Smooth muscle cell (in vitro differentiated cells): ENCODE data around the gene CPPED1. TPM values are rescaled to one million over a fixed set of nuclear protein-coding genes. Genes with fewer than 3 reads are reported as not detected.

Source experiments
- DNase-seq: peaks from one replicate; lab custom pipeline; 2025; ENCODE audit not compliant: unreplicated experiment; lab: John Stamatoyannopoulos, UW
- H2AFZ ChIP-seq: fragments of 200-600 bp; sonication (generic); 2 replicates; pipeline ENCODE4 v1.6.0; 2016; ENCODE audit warnings: antibody characterized with exemption, low read depth, mild to moderate bottlenecking
- H3F3A ChIP-seq: fragments of 200-600 bp; sonication (generic); 2 replicates; pipeline ENCODE4 v1.6.0; 2017; ENCODE audit warnings: antibody characterized with exemption, low read depth
- H3K27ac ChIP-seq: fragments of 200-600 bp; sonication (generic); 2 replicates; pipeline ENCODE4 v1.5.1; 2016; ENCODE audit warnings: low read depth, mild to moderate bottlenecking
- H3K27me3 ChIP-seq: fragments of 200-600 bp; sonication (generic); 2 replicates; pipeline ENCODE4 v1.6.1; 2016; ENCODE audit warnings: low read depth, mild to moderate bottlenecking
- H3K36me3 ChIP-seq: fragments of 200-600 bp; sonication (generic); 2 replicates; pipeline ENCODE4 v1.5.1; 2016; ENCODE audit warnings: low read depth
- H3K4me1 ChIP-seq: fragments of 200-600 bp; sonication (generic); 2 replicates; pipeline ENCODE4 v1.5.1; 2016; ENCODE audit warnings: low read depth
- H3K4me2 ChIP-seq: fragments of 200-600 bp; sonication (generic); 2 replicates; pipeline ENCODE4 v1.6.0; 2016; ENCODE audit warnings: mild to moderate bottlenecking
- H3K4me3 ChIP-seq: fragments of 200-600 bp; sonication (generic); 2 replicates; pipeline ENCODE4 v1.5.1; 2016; ENCODE audit warnings: mild to moderate bottlenecking
- H3K79me2 ChIP-seq: fragments of 200-600 bp; sonication (generic); 2 replicates; pipeline ENCODE4 v1.6.0; 2016; ENCODE audit warnings: low read depth, mild to moderate bottlenecking
- H3K9ac ChIP-seq: fragments of 200-600 bp; sonication (generic); 2 replicates; pipeline ENCODE4 v1.6.0; 2016; ENCODE audit warnings: low read depth
- H3K9me3 ChIP-seq: fragments of 200-600 bp; sonication (generic); replicated peaks from 2 replicates; pipeline ENCODE4 v1.5.1; 2016; ENCODE audit warnings: low read depth
- H4K20me1 ChIP-seq: fragments of 200-600 bp; sonication (generic); 2 replicates; pipeline ENCODE4 v1.6.0; 2016; ENCODE audit warnings: low read depth
- whole genome bisulfite sequencing: methylation state at CpG from one replicate; pipeline ENCODE4 v1.1.7; 2016; ENCODE audit warnings: low lambda C conversion rate; 5-methylcytosine and 5-hydroxymethylcytosine counted together
- polyA plus RNA-seq: library from polyadenylated mRNA; unstranded; fragments of >200 nt; fragmentation: Nextera tagmentation; extraction: Ambion mirVana; gene quantifications from 2 replicates; pipeline ENCODE4 v1.2.1, GENCODE V29; 2016
- total RNA-seq: library from RNA; depleted of rRNA; stranded (reverse); fragments of >200 nt; gene quantifications from 2 replicates; pipeline ENCODE4 v1.2.3, GENCODE V29; 2014
- TF ChIP-seq, protein P1 (sequence below): fragments of 200-600 bp; sonication (generic); IDR thresholded peaks from 2 replicates; pipeline ENCODE4 v1.5.1; 2017; ENCODE audit warnings: borderline replicate concordance, mild to moderate bottlenecking, antibody characterized with exemption; ENCODE audit not compliant: insufficient read depth, poor library complexity, severe bottlenecking

The CPPED1 gene
- total and polyA plus RNA-seq, 2 experiments from 2014 or later: 17.2 to 20.9 TPM

DNA sequence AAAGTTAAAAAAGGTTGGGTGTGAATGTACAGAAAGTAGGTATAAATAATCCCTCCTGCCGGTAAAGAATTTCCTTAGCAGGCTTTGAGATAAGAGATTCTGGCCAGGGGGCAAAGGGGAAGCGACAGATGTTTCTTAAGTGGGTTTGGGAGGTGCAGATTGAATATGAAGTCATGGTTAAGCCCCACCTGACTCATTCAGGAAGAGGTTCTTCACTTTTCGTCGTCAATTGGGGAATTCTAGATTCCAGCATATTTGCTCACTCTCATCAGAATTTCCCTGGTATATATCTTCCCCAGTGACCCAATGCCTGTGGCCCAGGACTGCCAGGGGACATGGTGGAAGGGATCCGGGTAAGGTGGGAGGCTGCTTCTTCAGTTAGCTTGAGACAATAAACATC lies 127.8 kb downstream of the CPPED1 start:
- Histone ChIP-seq H3K79me2 (no peaks in the 10 kb centered on the region), H3K9me3 (no peaks in the 10 kb centered on the region), H4K20me1 (no peaks in the 10 kb centered on the region), H3F3A (no peaks in the 10 kb centered on the region), H3K36me3 (no peaks in the 10 kb centered on the region), H3K4me3 (no peak overlapping the region), H3K27me3 (no peaks in the 10 kb centered on the region), H3K27ac (peak overlapping the region; percentile 38), H2AFZ (no peak overlapping the region), H3K4me2 (peak overlapping the region; percentile 19), H3K4me1 (no peaks in the 10 kb centered on the region), H3K9ac (no peak overlapping the region)
- TF ChIP-seq, protein P1, sequence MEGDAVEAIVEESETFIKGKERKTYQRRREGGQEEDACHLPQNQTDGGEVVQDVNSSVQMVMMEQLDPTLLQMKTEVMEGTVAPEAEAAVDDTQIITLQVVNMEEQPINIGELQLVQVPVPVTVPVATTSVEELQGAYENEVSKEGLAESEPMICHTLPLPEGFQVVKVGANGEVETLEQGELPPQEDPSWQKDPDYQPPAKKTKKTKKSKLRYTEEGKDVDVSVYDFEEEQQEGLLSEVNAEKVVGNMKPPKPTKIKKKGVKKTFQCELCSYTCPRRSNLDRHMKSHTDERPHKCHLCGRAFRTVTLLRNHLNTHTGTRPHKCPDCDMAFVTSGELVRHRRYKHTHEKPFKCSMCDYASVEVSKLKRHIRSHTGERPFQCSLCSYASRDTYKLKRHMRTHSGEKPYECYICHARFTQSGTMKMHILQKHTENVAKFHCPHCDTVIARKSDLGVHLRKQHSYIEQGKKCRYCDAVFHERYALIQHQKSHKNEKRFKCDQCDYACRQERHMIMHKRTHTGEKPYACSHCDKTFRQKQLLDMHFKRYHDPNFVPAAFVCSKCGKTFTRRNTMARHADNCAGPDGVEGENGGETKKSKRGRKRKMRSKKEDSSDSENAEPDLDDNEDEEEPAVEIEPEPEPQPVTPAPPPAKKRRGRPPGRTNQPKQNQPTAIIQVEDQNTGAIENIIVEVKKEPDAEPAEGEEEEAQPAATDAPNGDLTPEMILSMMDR: no peak
- no peak for DNase-seq
- WGBS: 40% methylated on average over 5 of the region's 5 CpGs

DNA sequence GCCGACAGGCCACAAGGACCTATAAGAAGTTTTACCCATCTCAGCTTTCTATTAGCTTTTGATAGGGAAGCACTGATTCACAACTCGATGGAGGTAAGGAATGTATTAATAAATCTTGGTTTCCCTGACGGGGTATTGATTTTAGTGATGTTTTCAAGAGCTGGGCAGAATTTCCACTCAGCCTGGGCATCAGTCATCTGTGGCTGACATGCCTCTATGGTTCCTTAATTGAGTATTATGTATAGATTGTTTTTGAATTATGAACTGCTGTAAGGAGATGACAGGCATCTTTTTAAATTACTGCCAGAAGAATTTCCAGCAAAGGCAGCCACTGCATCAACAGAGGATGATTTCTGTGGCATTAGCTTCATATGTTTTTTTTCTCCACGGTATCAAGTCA lies 128.6 kb downstream of the CPPED1 start:
- Histone ChIP-seq H2AFZ (no peak overlapping the region), H4K20me1 (no peaks in the 10 kb centered on the region), H3K79me2 (no peaks in the 10 kb centered on the region), H3K27me3 (no peaks in the 10 kb centered on the region), H3K4me1 (no peaks in the 10 kb centered on the region), H3F3A (no peaks in the 10 kb centered on the region), H3K9me3 (no peaks in the 10 kb centered on the region), H3K4me3 (no peak overlapping the region), H3K4me2 (no peak overlapping the region), H3K27ac (peak overlapping the region; percentile 38), H3K9ac (no peak overlapping the region), H3K36me3 (no peaks in the 10 kb centered on the region)
- WGBS: 91% methylated on average over 4 of the region's 4 CpGs
- TF ChIP-seq, protein P1: no peak
- no peak for DNase-seq

DNA sequence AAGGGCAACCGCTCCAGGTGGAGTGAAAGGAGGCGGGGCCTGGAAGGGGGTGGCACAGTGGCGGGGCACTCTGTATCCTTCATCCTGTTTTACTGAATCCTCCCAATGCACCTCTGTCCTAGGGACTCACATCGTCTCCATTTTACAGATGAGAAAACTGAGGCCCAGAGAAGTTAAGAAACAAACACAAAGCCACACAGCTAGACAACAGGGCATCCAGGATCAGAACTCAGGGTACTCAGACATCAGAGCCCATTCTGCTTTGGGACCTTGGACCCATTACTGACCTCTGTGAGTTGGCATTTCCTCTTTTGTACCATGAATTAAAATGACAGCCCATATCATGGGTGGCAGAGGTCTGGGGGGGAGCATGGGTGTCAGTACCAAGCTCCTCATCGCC lies 129.2 kb downstream of the CPPED1 start:
- H4K20me1 ChIP-seq: no peaks in the 10 kb centered on the region
- no peaks in the 10 kb centered on the region for H3K36me3 ChIP-seq
- H3K27ac ChIP-seq: peak overlapping the region; percentile 38
- no peak overlapping the region for H3K4me3 ChIP-seq
- TF ChIP-seq, protein P1: no peak
- no peaks in the 10 kb centered on the region for H3F3A ChIP-seq
- no peak overlapping the region for H2AFZ ChIP-seq
- no peak overlapping the region for H3K9ac ChIP-seq
- no peak overlapping the region for H3K4me2 ChIP-seq
- H3K9me3 ChIP-seq: no peaks in the 10 kb centered on the region
- DNase-seq: no peak
- H3K27me3 ChIP-seq: no peaks in the 10 kb centered on the region
- 99% methylated on average over 5 of the region's 5 CpGs for WGBS
- H3K79me2 ChIP-seq: no peaks in the 10 kb centered on the region
- H3K4me1 ChIP-seq: no peaks in the 10 kb centered on the region

DNA sequence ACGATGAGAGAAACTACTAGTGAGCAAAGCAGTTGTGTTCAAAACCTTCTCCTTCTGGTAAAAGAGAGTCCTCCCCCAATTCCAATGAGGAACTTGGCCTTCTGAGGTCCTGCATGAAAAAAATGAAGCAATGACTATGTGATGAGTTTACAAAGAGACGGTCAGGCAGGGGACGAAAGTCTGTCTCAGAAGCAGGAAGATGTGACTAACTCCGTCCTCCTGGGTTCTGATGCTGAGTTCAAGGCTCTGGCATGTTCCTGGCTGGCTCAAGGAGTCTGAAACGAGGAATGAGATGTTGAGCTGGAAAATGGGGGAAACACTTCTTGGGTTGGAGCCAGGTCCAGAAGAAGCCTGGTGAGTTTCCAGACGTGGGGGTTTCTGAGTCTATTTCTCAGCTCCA lies 129.6 kb downstream of the CPPED1 start:
- no peaks in the 10 kb centered on the region for H4K20me1 ChIP-seq
- H3K27ac ChIP-seq: peak overlapping the region; percentile 38
- no peak overlapping the region for H3K4me2 ChIP-seq
- WGBS: 57% methylated on average over 6 of the region's 6 CpGs
- DNase-seq: no peak
- H3K9me3 ChIP-seq: no peaks in the 10 kb centered on the region
- TF ChIP-seq, protein P1: no peak
- no peaks in the 10 kb centered on the region for H3K4me1 ChIP-seq
- no peaks in the 10 kb centered on the region for H3K36me3 ChIP-seq
- H3K79me2 ChIP-seq: no peaks in the 10 kb centered on the region
- H3K27me3 ChIP-seq: no peaks in the 10 kb centered on the region
- no peaks in the 10 kb centered on the region for H3F3A ChIP-seq
- H3K4me3 ChIP-seq: no peak overlapping the region
- no peak overlapping the region for H2AFZ ChIP-seq
- H3K9ac ChIP-seq: no peak overlapping the region
